HG03097 (cell line): Measurements from ENCODE around the gene CENPT.

Source experiments
- ATAC-seq: cut with Tn5 transposase; IDR thresholded peaks from one replicate; pipeline ENCODE4 v1.9.1; 2021; ENCODE audit not compliant: unreplicated experiment, low FRiP score

CENPT gene

GRCh38 chr16:67847064-67847861 is at the start of gene CENPT:
Gene CENPT (minus strand): TSS chr16:67847693. CDS start chr16:67833859, 13,834 bp downstream.
- ATAC-seq: peak; percentile 32

GRCh38 chr16:67897231-67897630 is 49.7 kb upstream of the CENPT start:
- no peak for ATAC-seq

DNA sequence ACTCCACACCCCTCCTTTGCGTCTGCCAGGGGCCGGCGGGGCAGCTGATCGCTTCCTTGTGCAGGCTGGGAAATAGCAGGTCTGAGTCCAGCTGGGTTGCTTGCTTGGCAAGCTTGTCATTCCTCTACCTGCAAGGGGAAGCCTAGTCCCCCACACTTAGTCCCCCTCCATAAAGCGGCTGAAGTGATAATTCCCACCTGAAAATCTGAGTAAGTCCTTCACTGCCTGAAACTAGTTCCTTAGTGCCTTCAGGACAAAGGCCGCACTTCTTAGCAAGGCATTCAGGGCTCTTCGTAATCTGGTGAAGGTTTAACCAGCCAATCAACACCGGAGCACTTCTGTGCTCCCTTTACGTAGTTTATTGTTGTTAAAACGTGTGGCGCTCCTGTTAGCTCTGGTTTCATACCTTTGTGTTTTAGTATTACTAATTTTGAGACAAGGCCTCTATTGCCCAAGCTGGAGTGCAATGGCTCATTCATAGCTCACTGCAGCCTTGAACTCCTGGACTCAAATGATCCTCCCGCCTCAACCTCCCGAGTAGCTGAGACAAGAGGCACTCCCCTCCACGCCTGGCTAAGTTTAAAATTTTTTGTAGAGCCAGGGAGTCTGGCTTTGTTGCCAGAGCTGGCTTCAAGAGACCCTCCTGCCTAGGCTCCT is 46.4 kb upstream of the CENPT start:
- no peak for ATAC-seq

GRCh38 chr16:67892899-67893742 is 45.6 kb upstream of the CENPT start, which contains the start of gene PSKH1:
Gene PSKH1 (plus strand): TSS chr16:67893254. CDS start chr16:67908750, 15,496 bp downstream.
- peak; percentile 74 for ATAC-seq

- no peak for ATAC-seq
Observed at GRCh38 chr16:67892375-67892774, 44.9 kb upstream of the CENPT start.

GRCh38 chr16:67888331-67888730 is 40.8 kb upstream of the CENPT start:
- ATAC-seq: no peak

- no peak for ATAC-seq
Observed at GRCh38 chr16:67886387-67886786, 38.9 kb upstream of the CENPT start.

GRCh38 chr16:67885976-67886375 is 38.5 kb upstream of the CENPT start:
- ATAC-seq: no peak

GRCh38 chr16:67885545-67885944 is 38.1 kb upstream of the CENPT start:
- no peak for ATAC-seq

DNA sequence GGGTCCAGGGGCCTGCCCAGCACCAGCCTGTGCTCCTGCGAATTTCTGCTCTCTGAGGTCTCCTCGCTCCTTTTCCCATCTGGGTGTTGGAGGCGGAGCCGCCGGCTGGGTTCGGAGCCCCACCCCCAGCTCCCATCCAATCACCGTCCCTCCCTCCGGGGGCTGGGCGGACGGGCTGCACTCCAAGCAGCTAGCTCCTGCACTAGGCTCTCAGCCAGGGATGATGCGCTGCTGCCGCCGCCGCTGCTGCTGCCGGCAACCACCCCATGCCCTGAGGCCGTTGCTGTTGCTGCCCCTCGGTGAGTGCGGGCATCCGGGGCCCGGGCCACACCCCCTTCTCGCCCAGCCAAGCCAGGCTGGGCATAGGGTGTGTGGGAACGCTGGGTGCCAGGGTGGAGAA is 37.2 kb upstream of the CENPT start, which contains the start of gene NRN1L:
NRN1L (plus strand) TSS at position 202 of the 400 bp plus-strand sequence; CDS start at position 221, 19 bp downstream.
- ATAC-seq: no peak

GRCh38 chr16:67883872-67884261 is 36.4 kb upstream of the CENPT start:
- no peak for ATAC-seq

GRCh38 chr16:67883146-67883871 is 35.8 kb upstream of the CENPT start:
- no peak for ATAC-seq

DNA sequence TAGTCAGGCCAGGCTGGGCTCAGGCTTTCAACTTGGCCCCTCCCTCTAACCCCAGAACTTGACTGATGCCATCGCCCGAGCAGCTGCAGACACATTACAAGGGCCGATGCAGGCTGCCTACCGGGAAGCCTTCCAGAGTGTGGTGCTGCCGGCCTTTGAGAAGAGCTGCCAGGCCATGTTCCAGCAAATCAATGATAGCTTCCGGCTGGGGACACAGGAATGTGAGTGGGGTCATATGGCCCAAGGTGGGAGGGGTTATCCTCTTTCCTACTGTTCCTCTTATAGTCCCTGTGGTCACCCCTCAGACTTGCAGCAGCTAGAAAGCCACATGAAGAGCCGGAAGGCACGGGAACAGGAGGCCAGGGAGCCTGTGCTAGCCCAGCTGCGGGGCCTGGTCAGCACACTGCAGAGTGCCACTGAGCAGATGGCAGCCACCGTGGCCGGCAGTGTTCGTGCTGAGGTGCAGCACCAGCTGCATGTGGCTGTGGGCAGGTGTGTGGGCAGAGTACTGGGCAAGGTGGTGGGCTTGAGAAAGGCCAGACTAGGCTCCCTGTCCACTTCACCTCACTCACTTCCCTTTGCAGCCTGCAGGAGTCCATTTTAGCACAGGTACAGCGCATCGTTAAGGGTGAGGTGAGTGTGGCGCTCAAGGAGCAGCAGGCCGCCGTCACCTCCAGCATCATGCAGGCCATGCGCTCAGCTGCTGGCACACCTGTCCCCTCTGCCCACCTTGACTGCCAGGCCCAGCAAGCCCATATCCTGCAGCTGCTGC is 35.1 kb upstream of the CENPT start:
- ATAC-seq: no peak

DNA sequence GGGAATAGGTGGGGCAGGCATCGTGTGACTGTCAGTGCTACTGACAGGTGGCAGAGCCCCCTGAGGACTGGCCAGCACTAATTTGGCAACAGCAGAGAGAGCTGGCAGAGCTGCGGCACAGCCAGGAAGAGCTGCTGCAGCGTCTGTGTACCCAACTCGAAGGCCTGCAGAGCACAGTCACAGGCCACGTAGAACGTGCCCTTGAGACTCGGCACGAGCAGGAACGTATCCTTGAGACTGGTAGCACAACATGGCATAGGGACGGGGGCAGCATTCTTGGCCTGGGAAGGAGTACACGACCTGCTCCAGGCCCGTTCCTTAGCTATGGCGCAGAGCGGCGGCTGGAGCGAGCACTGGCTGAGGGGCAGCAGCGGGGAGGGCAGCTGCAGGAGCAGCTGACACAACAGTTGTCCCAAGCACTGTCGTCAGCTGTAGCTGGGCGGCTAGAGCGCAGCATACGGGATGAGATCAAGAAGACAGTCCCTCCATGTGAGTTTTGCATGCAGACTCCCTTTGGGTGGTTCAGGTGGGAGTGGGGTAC is 34.2 kb upstream of the CENPT start:
- no peak for ATAC-seq

DNA sequence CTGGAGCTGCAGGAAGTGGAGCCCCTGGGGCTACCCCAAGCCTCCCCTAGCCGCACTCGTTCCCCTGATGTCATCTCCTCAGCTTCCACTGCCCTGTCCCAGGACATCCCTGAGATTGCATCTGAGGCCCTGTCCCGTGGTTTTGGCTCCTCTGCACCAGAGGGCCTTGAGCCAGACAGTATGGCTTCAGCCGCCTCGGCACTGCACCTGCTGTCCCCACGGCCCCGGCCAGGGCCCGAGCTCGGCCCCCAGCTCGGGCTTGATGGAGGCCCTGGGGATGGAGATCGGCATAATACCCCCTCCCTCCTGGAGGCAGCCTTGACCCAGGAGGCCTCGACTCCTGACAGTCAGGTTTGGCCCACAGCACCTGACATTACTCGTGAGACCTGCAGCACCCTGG is 33.1 kb upstream of the CENPT start:
- no peak for ATAC-seq

GRCh38 chr16:67879936-67880335 is 32.4 kb upstream of the CENPT start:
- ATAC-seq: no peak

DNA sequence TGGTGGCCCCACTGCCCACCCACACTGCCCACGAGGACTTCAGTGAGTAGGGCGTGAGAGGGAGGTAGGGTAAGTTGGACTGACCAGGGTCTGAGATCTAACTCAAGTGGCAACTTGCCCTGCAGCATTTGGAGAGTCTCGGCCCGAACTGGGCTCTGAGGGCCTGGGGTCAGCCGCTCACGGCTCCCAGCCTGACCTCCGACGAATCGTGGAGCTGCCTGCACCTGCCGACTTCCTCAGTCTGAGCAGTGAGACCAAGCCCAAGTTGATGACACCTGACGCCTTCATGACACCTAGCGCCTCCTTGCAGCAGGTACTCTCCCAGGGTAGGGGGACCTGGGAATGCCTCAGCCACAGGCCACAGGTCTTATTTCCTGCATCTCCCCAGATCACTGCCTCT is 32.0 kb upstream of the CENPT start:
- ATAC-seq: no peak

- ATAC-seq: no peak
Observed at GRCh38 chr16:67878846-67879245, 31.4 kb upstream of the CENPT start.

- no peak for ATAC-seq
Observed at GRCh38 chr16:67878232-67878631, 30.7 kb upstream of the CENPT start.
